ENCODE results near the gene LDHAL6B. TPM values are rescaled to one million over a fixed set of nuclear protein-coding genes. Genes with fewer than 3 reads are reported as not detected.

Gene LDHAL6B
- total and polyA plus RNA-seq, 2 experiments from 2014 or later = not detected

DNA sequence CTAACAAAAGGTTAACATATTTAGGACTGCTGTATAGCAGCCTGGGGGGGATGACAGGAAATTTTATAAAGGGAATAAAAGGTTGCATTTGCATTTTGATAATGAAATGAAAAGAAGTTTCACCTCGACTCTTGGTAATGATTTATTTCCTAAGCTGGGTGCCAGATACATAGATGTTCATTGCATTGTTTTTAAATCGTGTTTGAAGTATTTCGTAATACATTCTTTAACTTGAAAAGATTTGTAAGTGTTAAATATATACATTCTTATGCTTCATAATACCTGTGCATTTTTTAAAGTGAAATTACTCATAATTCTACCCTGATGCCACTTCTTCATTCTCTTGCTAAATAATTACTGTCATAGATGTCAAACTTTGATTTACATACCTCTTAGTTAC is 22.8 kb downstream of the LDHAL6B start (continued):
- TF ChIP-seq CREB1 (CRISPR knock-in tag; IDR thresholded peaks at IDR 0.05; ENCODE audit: low read depth) = no peak

DNA sequence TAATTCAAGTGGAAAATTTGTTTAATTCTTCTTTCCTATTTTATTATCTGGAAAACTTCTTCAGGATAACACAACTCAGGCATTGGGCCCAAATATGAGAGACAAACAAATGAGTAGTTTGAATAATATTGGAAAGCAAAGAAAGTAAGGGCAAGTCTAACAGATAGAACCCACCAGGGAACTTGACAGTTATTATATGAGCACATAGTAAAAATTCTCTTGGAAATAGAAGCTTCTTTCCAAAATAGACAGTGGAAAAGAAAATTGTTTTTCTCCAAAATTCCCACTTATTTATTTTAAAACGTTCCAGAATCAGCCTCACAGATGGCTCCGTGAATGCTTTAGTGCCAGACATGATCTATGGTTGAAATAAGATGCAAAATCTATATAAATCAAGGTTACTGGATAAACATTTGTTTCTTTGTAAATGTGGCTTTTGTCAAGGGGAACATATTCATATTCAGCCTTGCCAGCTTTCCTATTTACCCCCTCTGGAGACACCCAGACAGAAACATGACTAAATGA is 23.9 kb downstream of the LDHAL6B start:
- Histone ChIP-seq H3K27ac (ENCODE audit: low read depth) (no peak overlapping the region), H3K4me2 (no peak overlapping the region), H3K36me3 (ENCODE audit: insufficient read depth) (peaks cover 6% of the 10 kb centered on the region; the same call in 1 of the 2 replicates), H3K9me2 (ENCODE audit: insufficient read depth) (no peaks in the 10 kb centered on the region), H3K27me3 (ENCODE audit: insufficient read depth) (no peaks in the 10 kb centered on the region), H3K4me1 (ENCODE audit: insufficient read depth) (peaks cover 8% of the 10 kb centered on the region; the same call in 1 of the 2 replicates), H2AFZ (no peak overlapping the region), H3K4me3 (no peak overlapping the region), H3K79me2 (replicated peaks; ENCODE audit: insufficient read depth) (no peaks in the 10 kb centered on the region; the same call in 1 of the 2 replicates), H4K20me1 (replicated peaks; ENCODE audit: insufficient read depth) (0 out of 2 replicates have a peak, but pooled peaks cover 3% of the 10 kb centered on the region), H3F3A (replicated peaks; ENCODE audit: low read depth) (no peaks in the 10 kb centered on the region)
- H3K9me3 Mint-ChIP-seq = no peaks in the 10 kb centered on the region
- H3K4me1 Mint-ChIP-seq = peaks cover 15% of the 10 kb centered on the region
- no peak overlapping the region for H3K27ac Mint-ChIP-seq
- no peak for ATAC-seq
- TF ChIP-seq JUNB (IDR thresholded peaks at IDR 0.05; ENCODE audit: unreplicated experiment) = no peak
- no peak for TF ChIP-seq CTCF (conservative IDR thresholded peaks at IDR 0.05; ENCODE audit: low read depth in 2 of 2)
- no peak for TF ChIP-seq STAT1 (IDR thresholded peaks at IDR 0.05; ENCODE audit: unreplicated experiment)
- TF ChIP-seq ETS1 (IDR thresholded peaks at IDR 0.05) = no peak
- no peak for TF ChIP-seq ZNF114 (CRISPR knock-in tag; IDR thresholded peaks at IDR 0.05)
- no peak for TF ChIP-seq CREB1 (CRISPR knock-in tag; IDR thresholded peaks at IDR 0.05; ENCODE audit: low read depth)
- no peak for TF ChIP-seq NANOG (IDR thresholded peaks at IDR 0.05; ENCODE audit: borderline replicate concordance)
- TF ChIP-seq EZH2phosphoT487 (IDR thresholded peaks at IDR 0.05; ENCODE audit: unreplicated experiment) = no peak
- TF ChIP-seq POLR2AphosphoS5 (IDR thresholded peaks at IDR 0.05; ENCODE audit: low read depth) = no peak
- no peak for TF ChIP-seq EZH2 (IDR thresholded peaks at IDR 0.05; ENCODE audit: low read depth, unreplicated experiment)
- TF ChIP-seq ZNF331 (CRISPR knock-in tag; IDR thresholded peaks at IDR 0.05; ENCODE audit: low read depth) = no peak
- TF ChIP-seq REST (IDR thresholded peaks at IDR 0.05; ENCODE audit: unreplicated experiment) = no peak
- TF ChIP-seq, protein P1, sequence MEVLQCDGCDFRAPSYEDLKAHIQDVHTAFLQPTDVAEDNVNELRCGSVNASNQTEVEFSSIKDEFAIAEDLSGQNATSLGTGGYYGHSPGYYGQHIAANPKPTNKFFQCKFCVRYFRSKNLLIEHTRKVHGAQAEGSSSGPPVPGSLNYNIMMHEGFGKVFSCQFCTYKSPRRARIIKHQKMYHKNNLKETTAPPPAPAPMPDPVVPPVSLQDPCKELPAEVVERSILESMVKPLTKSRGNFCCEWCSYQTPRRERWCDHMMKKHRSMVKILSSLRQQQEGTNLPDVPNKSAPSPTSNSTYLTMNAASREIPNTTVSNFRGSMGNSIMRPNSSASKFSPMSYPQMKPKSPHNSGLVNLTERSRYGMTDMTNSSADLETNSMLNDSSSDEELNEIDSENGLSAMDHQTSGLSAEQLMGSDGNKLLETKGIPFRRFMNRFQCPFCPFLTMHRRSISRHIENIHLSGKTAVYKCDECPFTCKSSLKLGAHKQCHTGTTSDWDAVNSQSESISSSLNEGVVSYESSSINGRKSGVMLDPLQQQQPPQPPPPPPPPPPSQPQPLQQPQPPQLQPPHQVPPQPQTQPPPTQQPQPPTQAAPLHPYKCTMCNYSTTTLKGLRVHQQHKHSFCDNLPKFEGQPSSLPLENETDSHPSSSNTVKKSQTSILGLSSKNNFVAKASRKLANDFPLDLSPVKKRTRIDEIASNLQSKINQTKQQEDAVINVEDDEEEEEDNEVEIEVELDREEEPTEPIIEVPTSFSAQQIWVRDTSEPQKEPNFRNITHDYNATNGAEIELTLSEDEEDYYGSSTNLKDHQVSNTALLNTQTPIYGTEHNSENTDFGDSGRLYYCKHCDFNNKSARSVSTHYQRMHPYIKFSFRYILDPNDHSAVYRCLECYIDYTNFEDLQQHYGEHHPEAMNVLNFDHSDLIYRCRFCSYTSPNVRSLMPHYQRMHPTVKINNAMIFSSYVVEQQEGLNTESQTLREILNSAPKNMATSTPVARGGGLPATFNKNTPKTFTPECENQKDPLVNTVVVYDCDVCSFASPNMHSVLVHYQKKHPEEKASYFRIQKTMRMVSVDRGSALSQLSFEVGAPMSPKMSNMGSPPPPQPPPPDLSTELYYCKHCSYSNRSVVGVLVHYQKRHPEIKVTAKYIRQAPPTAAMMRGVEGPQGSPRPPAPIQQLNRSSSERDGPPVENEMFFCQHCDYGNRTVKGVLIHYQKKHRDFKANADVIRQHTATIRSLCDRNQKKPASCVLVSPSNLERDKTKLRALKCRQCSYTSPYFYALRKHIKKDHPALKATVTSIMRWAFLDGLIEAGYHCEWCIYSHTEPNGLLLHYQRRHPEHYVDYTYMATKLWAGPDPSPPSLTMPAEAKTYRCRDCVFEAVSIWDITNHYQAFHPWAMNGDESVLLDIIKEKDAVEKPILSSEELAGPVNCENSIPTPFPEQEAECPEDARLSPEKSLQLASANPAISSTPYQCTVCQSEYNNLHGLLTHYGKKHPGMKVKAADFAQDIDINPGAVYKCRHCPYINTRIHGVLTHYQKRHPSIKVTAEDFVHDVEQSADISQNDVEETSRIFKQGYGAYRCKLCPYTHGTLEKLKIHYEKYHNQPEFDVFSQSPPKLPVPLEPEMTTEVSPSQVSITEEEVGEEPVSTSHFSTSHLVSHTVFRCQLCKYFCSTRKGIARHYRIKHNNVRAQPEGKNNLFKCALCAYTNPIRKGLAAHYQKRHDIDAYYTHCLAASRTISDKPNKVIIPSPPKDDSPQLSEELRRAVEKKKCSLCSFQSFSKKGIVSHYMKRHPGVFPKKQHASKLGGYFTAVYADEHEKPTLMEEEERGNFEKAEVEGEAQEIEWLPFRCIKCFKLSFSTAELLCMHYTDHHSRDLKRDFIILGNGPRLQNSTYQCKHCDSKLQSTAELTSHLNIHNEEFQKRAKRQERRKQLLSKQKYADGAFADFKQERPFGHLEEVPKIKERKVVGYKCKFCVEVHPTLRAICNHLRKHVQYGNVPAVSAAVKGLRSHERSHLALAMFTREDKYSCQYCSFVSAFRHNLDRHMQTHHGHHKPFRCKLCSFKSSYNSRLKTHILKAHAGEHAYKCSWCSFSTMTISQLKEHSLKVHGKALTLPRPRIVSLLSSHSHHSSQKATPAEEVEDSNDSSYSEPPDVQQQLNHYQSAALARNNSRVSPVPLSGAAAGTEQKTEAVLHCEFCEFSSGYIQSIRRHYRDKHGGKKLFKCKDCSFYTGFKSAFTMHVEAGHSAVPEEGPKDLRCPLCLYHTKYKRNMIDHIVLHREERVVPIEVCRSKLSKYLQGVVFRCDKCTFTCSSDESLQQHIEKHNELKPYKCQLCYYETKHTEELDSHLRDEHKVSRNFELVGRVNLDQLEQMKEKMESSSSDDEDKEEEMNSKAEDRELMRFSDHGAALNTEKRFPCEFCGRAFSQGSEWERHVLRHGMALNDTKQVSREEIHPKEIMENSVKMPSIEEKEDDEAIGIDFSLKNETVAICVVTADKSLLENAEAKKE (CRISPR knock-in tag; IDR thresholded peaks at IDR 0.05) = no peak
- H3K36me3 Mint-ChIP-seq (ENCODE audit: low read depth) = peaks cover 10% of the 10 kb centered on the region; the same call in 2 of the 3 replicates
- H3K27me3 Mint-ChIP-seq (ENCODE audit: insufficient read depth, low read depth, poor library complexity) = peaks cover under 1% of the 10 kb centered on the region
- H3K4me3 Mint-ChIP-seq = no peak overlapping the region
- no peak for DNase-seq (ENCODE audit: low spot score)
